GM19372 (cell line): ENCODE data around the gene TBC1D22A.

Experiments used
- ATAC-seq: cut with Tn5 transposase; IDR thresholded peaks from one replicate; pipeline ENCODE4 v1.9.1; 2021; ENCODE audit warnings: mild to moderate bottlenecking, low read depth, moderate library complexity; ENCODE audit not compliant: unreplicated experiment

Gene TBC1D22A

GRCh38 chr22:47187176-47187957 is 424.9 kb downstream of the TBC1D22A start:
- no peak for ATAC-seq

- no peak for ATAC-seq
These were observed 426.0 kb downstream of the TBC1D22A start for GRCh38 chr22:47188261-47189055.

- no peak for ATAC-seq
These were observed 426.8 kb downstream of the TBC1D22A start for GRCh38 chr22:47189056-47189916.

GRCh38 chr22:47190276-47190956 is 428.0 kb downstream of the TBC1D22A start:
- ATAC-seq = no peak

- ATAC-seq = no peak
These were observed 428.7 kb downstream of the TBC1D22A start for GRCh38 chr22:47190957-47191670.

- no peak for ATAC-seq
These were observed 429.5 kb downstream of the TBC1D22A start for GRCh38 chr22:47191671-47192650.

GRCh38 chr22:47192651-47193437 is 430.4 kb downstream of the TBC1D22A start:
- no peak for ATAC-seq

- ATAC-seq = no peak
These were observed 431.3 kb downstream of the TBC1D22A start for GRCh38 chr22:47193606-47194329.

GRCh38 chr22:47194476-47195155 is 432.2 kb downstream of the TBC1D22A start:
- ATAC-seq = no peak

- ATAC-seq = no peak
These were observed 432.7 kb downstream of the TBC1D22A start for GRCh38 chr22:47195156-47195483.

GRCh38 chr22:47195484-47196165 is 433.2 kb downstream of the TBC1D22A start:
- no peak for ATAC-seq

GRCh38 chr22:47196166-47196849 is 433.9 kb downstream of the TBC1D22A start:
- no peak for ATAC-seq

- ATAC-seq = no peak
These were observed 434.7 kb downstream of the TBC1D22A start for GRCh38 chr22:47196881-47197772.

- no peak for ATAC-seq
These were observed 435.5 kb downstream of the TBC1D22A start for GRCh38 chr22:47197773-47198500.
